Activated T-helper 1 cell treated with anti-CD3 and anti-CD28 coated beads, Interleukin-12 subunit alpha, Interleukin-12 subunit beta, Interleukin-2, Interleukin-4 antibody, amounts not matched to agents 30 ng/mL and 10 ng/mL and 1 ng/mL, durations not matched to agents 14 hours and 24 hours and 36 hours (primary cell): ENCODE measurements around the gene FOXF2. TPM values are rescaled to one million over a fixed set of nuclear protein-coding genes. Genes with fewer than 3 reads are reported as not detected.

Source experiments
- DNase-seq: peaks from one replicate; pipeline ENCODE4 v3.0.0; 2021; ENCODE audit warnings: low spot score
- H3K27ac Mint-ChIP-seq: one replicate; pipeline ENCODE4 v1.8.0; 2021; ENCODE audit warnings: mild to moderate bottlenecking, mixed read lengths
- H3K27me3 Mint-ChIP-seq: one replicate; pipeline ENCODE4 v1.8.0; 2022; ENCODE audit warnings: mild to moderate bottlenecking, moderate library complexity, mixed read lengths; ENCODE audit not compliant: insufficient read depth
- H3K36me3 Mint-ChIP-seq: one replicate; pipeline ENCODE4 v1.8.0; 2021; ENCODE audit warnings: low read depth, mixed read lengths
- H3K4me1 Mint-ChIP-seq: one replicate; pipeline ENCODE4 v1.8.0; 2021; ENCODE audit warnings: low read depth, mixed read lengths
- H3K4me3 Mint-ChIP-seq: one replicate; pipeline ENCODE4 v1.8.0; 2021; ENCODE audit warnings: mild to moderate bottlenecking, moderate library complexity, mixed read lengths
- H3K9me3 Mint-ChIP-seq: one replicate; pipeline ENCODE4 v1.8.0; 2021; ENCODE audit warnings: mixed read lengths
- intact Hi-C: fragments of 100-400 bp; cut with micrococcal nuclease; formaldehyde crosslinking; loops from one replicate; pipeline ENCODE4 v1.15.1; 2024
- total RNA-seq: library from RNA; stranded (reverse); gene quantifications from 2 replicates; pipeline ENCODE4 v1.2.3, GENCODE V29; 2022

The FOXF2 gene
- total RNA-seq, 1 donor from 2014 or later = not detected

- H3K27ac Mint-ChIP-seq = no peak overlapping the region
- H3K36me3 Mint-ChIP-seq = peaks cover 4% of the 10 kb centered on the region
- no peak for DNase-seq
- H3K27me3 Mint-ChIP-seq = peaks cover 41% of the 10 kb centered on the region
- no peak overlapping the region for H3K4me3 Mint-ChIP-seq
- intact Hi-C loops = loop anchor here (5.0 kb wide), 1 partner anchor 997 kb away; no protein-coding TSS in a partner anchor
- H3K4me1 Mint-ChIP-seq = peaks cover 5% of the 10 kb centered on the region
- H3K9me3 Mint-ChIP-seq = no peaks in the 10 kb centered on the region
Measured at GRCh38 chr6:1399085-1399780, 9.9 kb downstream of the FOXF2 start.

- intact Hi-C loops = no loop called here
- Mint-ChIP-seq H3K27ac (no peak overlapping the region), H3K9me3 (no peaks in the 10 kb centered on the region), H3K36me3 (peaks cover 4% of the 10 kb centered on the region), H3K4me3 (no peak overlapping the region), H3K27me3 (peaks cover 31% of the 10 kb centered on the region), H3K4me1 (peaks cover 5% of the 10 kb centered on the region)
- DNase-seq = no peak
Measured at GRCh38 chr6:1400126-1400850, 10.9 kb downstream of the FOXF2 start.

- DNase-seq = no peak
- intact Hi-C loops = no loop called here
- no peak overlapping the region for H3K27ac Mint-ChIP-seq
- no peaks in the 10 kb centered on the region for H3K36me3 Mint-ChIP-seq
- no peaks in the 10 kb centered on the region for H3K4me1 Mint-ChIP-seq
- no peaks in the 10 kb centered on the region for H3K9me3 Mint-ChIP-seq
- no peak overlapping the region for H3K4me3 Mint-ChIP-seq
- peaks cover 12% of the 10 kb centered on the region for H3K27me3 Mint-ChIP-seq
Measured at GRCh38 chr6:1402369-1402768, 13.0 kb downstream of the FOXF2 start.

GRCh38 chr6:1402868-1403267, 13.5 kb downstream of the FOXF2 start:
- intact Hi-C loops = no loop called here
- Mint-ChIP-seq H3K36me3 (no peaks in the 10 kb centered on the region), H3K27ac (no peak overlapping the region), H3K4me1 (no peaks in the 10 kb centered on the region), H3K4me3 (no peak overlapping the region), H3K27me3 (peaks cover 9% of the 10 kb centered on the region), H3K9me3 (no peaks in the 10 kb centered on the region)
- no peak for DNase-seq

- Mint-ChIP-seq H3K4me1 (no peaks in the 10 kb centered on the region), H3K9me3 (no peaks in the 10 kb centered on the region), H3K4me3 (no peak overlapping the region), H3K27me3 (peaks cover 2% of the 10 kb centered on the region), H3K27ac (no peak overlapping the region), H3K36me3 (no peaks in the 10 kb centered on the region)
- intact Hi-C loops = no loop called here
- no peak for DNase-seq
Measured at GRCh38 chr6:1403851-1404712, 14.7 kb downstream of the FOXF2 start.

GRCh38 chr6:1404713-1405098, 15.3 kb downstream of the FOXF2 start:
- Mint-ChIP-seq H3K4me3 (no peak overlapping the region), H3K27ac (no peak overlapping the region), H3K4me1 (no peaks in the 10 kb centered on the region), H3K9me3 (no peaks in the 10 kb centered on the region), H3K36me3 (no peaks in the 10 kb centered on the region), H3K27me3 (peaks cover 4% of the 10 kb centered on the region)
- intact Hi-C loops = no loop called here
- DNase-seq = no peak

GRCh38 chr6:1405221-1405620, 15.8 kb downstream of the FOXF2 start:
- Mint-ChIP-seq H3K36me3 (no peaks in the 10 kb centered on the region), H3K27ac (no peak overlapping the region), H3K27me3 (peaks cover 4% of the 10 kb centered on the region), H3K9me3 (no peaks in the 10 kb centered on the region), H3K4me1 (no peaks in the 10 kb centered on the region), H3K4me3 (no peak overlapping the region)
- intact Hi-C loops = no loop called here
- no peak for DNase-seq

GRCh38 chr6:1406306-1407072, 17.1 kb downstream of the FOXF2 start:
- H3K27me3 Mint-ChIP-seq = peaks cover 4% of the 10 kb centered on the region
- H3K9me3 Mint-ChIP-seq = no peaks in the 10 kb centered on the region
- no peak overlapping the region for H3K27ac Mint-ChIP-seq
- intact Hi-C loops = no loop called here
- no peak for DNase-seq
- no peak overlapping the region for H3K4me3 Mint-ChIP-seq
- H3K36me3 Mint-ChIP-seq = no peaks in the 10 kb centered on the region
- H3K4me1 Mint-ChIP-seq = no peaks in the 10 kb centered on the region

- Mint-ChIP-seq H3K4me3 (no peak overlapping the region), H3K27me3 (peaks cover 6% of the 10 kb centered on the region)
- intact Hi-C loops = no loop called here
Measured at GRCh38 chr6:1407499-1407990, 18.2 kb downstream of the FOXF2 start.

GRCh38 chr6:1409774-1410465, 20.5 kb downstream of the FOXF2 start:
- no peak for DNase-seq
- H3K27me3 Mint-ChIP-seq = peaks cover 20% of the 10 kb centered on the region
- no peak overlapping the region for H3K27ac Mint-ChIP-seq
- no peaks in the 10 kb centered on the region for H3K4me1 Mint-ChIP-seq
- no peaks in the 10 kb centered on the region for H3K36me3 Mint-ChIP-seq
- no peaks in the 10 kb centered on the region for H3K9me3 Mint-ChIP-seq
- intact Hi-C loops = no loop called here
- no peak overlapping the region for H3K4me3 Mint-ChIP-seq

More at GRCh38 chr6:1407499-1407990, 18.2 kb downstream of the FOXF2 start:
- no peaks in the 10 kb centered on the region for H3K4me1 Mint-ChIP-seq
- no peaks in the 10 kb centered on the region for H3K9me3 Mint-ChIP-seq
- H3K27ac Mint-ChIP-seq = no peak overlapping the region
- no peaks in the 10 kb centered on the region for H3K36me3 Mint-ChIP-seq
- no peak for DNase-seq

- Mint-ChIP-seq H3K9me3 (no peaks in the 10 kb centered on the region), H3K27me3 (peaks cover 20% of the 10 kb centered on the region), H3K27ac (no peak overlapping the region), H3K4me1 (no peaks in the 10 kb centered on the region), H3K4me3 (no peak overlapping the region), H3K36me3 (no peaks in the 10 kb centered on the region)
- no peak for DNase-seq
- intact Hi-C loops = no loop called here
Measured at GRCh38 chr6:1412901-1413300, 23.5 kb downstream of the FOXF2 start.
